KMS-11 (cell line): ENCODE measurements around the gene QPRT.

Source experiments
- H2AFZ ChIP-seq: fragments of 200-600 bp; sonication (generic); 2 replicates; pipeline ENCODE4 v1.6.1; 2016; ENCODE audit warnings: antibody characterized with exemption, mixed run types, low read depth
- H3K27ac ChIP-seq: fragments of 200-600 bp; sonication (generic); 2 replicates; pipeline ENCODE4 v1.6.1; 2016; ENCODE audit warnings: mild to moderate bottlenecking, mixed run types
- H3K27me3 ChIP-seq: fragments of 200-600 bp; sonication (generic); 2 replicates; pipeline ENCODE4 v1.6.1; 2017; ENCODE audit warnings: mild to moderate bottlenecking, low read depth, mixed run types, moderate library complexity; ENCODE audit not compliant: insufficient read depth
- H3K36me3 ChIP-seq: fragments of 200-600 bp; sonication (generic); 2 replicates; pipeline ENCODE4 v1.6.1; 2017; ENCODE audit warnings: mild to moderate bottlenecking, mixed run types; ENCODE audit not compliant: insufficient read depth
- H3K4me1 ChIP-seq: fragments of 200-600 bp; sonication (generic); 2 replicates; pipeline ENCODE4 v1.6.1; 2016; ENCODE audit warnings: mild to moderate bottlenecking, low read depth, mixed run types; ENCODE audit not compliant: poor library complexity, severe bottlenecking
- H3K4me2 ChIP-seq: fragments of 200-600 bp; sonication (generic); 2 replicates; pipeline ENCODE4 v1.7.0; 2016; ENCODE audit warnings: mild to moderate bottlenecking, mixed run types
- H3K4me3 ChIP-seq: fragments of 200-600 bp; sonication (generic); IDR thresholded peaks from 2 replicates; pipeline ENCODE4 v1.6.1; 2017; ENCODE audit warnings: low read depth, low read length, mixed read lengths; ENCODE audit not compliant: insufficient read depth
- H3K79me2 ChIP-seq: fragments of 200-600 bp; sonication (generic); 2 replicates; pipeline ENCODE4 v1.6.1; 2016; ENCODE audit warnings: low read depth, mixed run types; ENCODE audit not compliant: insufficient read depth
- H3K9ac ChIP-seq: fragments of 200-600 bp; sonication (generic); 2 replicates; pipeline ENCODE4 v1.6.1; 2016; ENCODE audit warnings: mild to moderate bottlenecking, mixed run types
- H4K20me1 ChIP-seq: fragments of 200-600 bp; sonication (generic); 2 replicates; pipeline ENCODE4 v1.6.1; 2016; ENCODE audit warnings: mild to moderate bottlenecking, mixed run types; ENCODE audit not compliant: insufficient read depth
- CTCF ChIP-seq: fragments of 200-600 bp; sonication (generic); conservative IDR thresholded peaks from 2 replicates; pipeline ENCODE4 v1.6.1; 2017; ENCODE audit warnings: low read depth, mild to moderate bottlenecking, antibody characterized with exemption, low read length, moderate library complexity, mixed read lengths

The QPRT gene

GRCh38 chr16:29643596-29643995, 35.4 kb upstream of the QPRT start:
- Histone ChIP-seq H3K36me3 (no peaks in the 10 kb centered on the region), H2AFZ (no peak overlapping the region), H3K4me3 (no peak overlapping the region), H3K4me2 (no peak overlapping the region), H4K20me1 (no peaks in the 10 kb centered on the region), H3K27me3 (no peaks in the 10 kb centered on the region), H3K4me1 (no peaks in the 10 kb centered on the region), H3K9ac (no peak overlapping the region), H3K79me2 (no peaks in the 10 kb centered on the region), H3K27ac (no peak overlapping the region)
- no peak for TF ChIP-seq CTCF

GRCh38 chr16:29644338-29644857, 34.6 kb upstream of the QPRT start:
- no peak overlapping the region for H2AFZ ChIP-seq
- no peaks in the 10 kb centered on the region for H3K27me3 ChIP-seq
- no peak for TF ChIP-seq CTCF
- no peak overlapping the region for H3K4me3 ChIP-seq
- H4K20me1 ChIP-seq = no peaks in the 10 kb centered on the region
- no peaks in the 10 kb centered on the region for H3K36me3 ChIP-seq
- no peak overlapping the region for H3K9ac ChIP-seq
- no peaks in the 10 kb centered on the region for H3K79me2 ChIP-seq
- H3K4me2 ChIP-seq = no peak overlapping the region
- H3K27ac ChIP-seq = no peak overlapping the region
- no peaks in the 10 kb centered on the region for H3K4me1 ChIP-seq

GRCh38 chr16:29644973-29645693, 33.8 kb upstream of the QPRT start:
- Histone ChIP-seq H3K4me1 (no peaks in the 10 kb centered on the region), H3K79me2 (no peaks in the 10 kb centered on the region), H2AFZ (peak overlapping the region; percentile 66; the same call in 1 of the 2 replicates), H3K4me3 (no peak overlapping the region), H3K9ac (no peak overlapping the region), H3K4me2 (no peak overlapping the region), H4K20me1 (no peaks in the 10 kb centered on the region), H3K27me3 (no peaks in the 10 kb centered on the region), H3K27ac (no peak overlapping the region), H3K36me3 (no peaks in the 10 kb centered on the region)
- TF ChIP-seq CTCF = no peak

- Histone ChIP-seq H3K27ac (no peak overlapping the region), H3K4me2 (no peak overlapping the region), H3K4me3 (no peak overlapping the region), H3K4me1 (no peaks in the 10 kb centered on the region), H4K20me1 (no peaks in the 10 kb centered on the region), H3K9ac (no peak overlapping the region), H2AFZ (peak overlapping the region; percentile 66), H3K79me2 (no peaks in the 10 kb centered on the region), H3K36me3 (no peaks in the 10 kb centered on the region), H3K27me3 (no peaks in the 10 kb centered on the region)
- no peak for TF ChIP-seq CTCF
These were observed 33.2 kb upstream of the QPRT start for GRCh38 chr16:29645694-29646187.
